Tibial artery (tissue), 4 donors: ENCODE measurements around the gene BTN2A1.
"Not testable (repeated sequence)": the region's sequence is repeated elsewhere in the genome, so short reads cannot be mapped to it uniquely, and the experiment has no call there.

Source experiments
- DNase-seq, 2 donors: peaks; one replicate each; pipeline ENCODE4 v3.0.0-alpha.2; 2019
- H3K27ac ChIP-seq, 2 donors: fragments of 200-600 bp; sonication (generic) in 1 of 2; 1 replicate in 1 of 2; 2 replicates in 1 of 2; pipeline ENCODE4 v1.5.1; 2018 to 2019; ENCODE audit warnings: mild to moderate bottlenecking in 1 of 2
- H3K27me3 ChIP-seq, 2 donors: fragments of 200-600 bp; sonication (generic) in 1 of 2; one replicate each; pipeline versions ENCODE4 v1.5.1 to v1.6.0; 2016 to 2019
- H3K36me3 ChIP-seq, 3 donors: fragments of 200-600 bp; sonication (generic) in 2 of 3; one replicate each; pipeline ENCODE4 v1.5.1; 2016 to 2019; ENCODE audit warnings: mild to moderate bottlenecking in 2 of 3
- H3K4me1 ChIP-seq, 4 donors: fragments of 200-600 bp; sonication (generic) in 2 of 4; 1 replicate in 3 of 4; 2 replicates in 1 of 4; pipeline ENCODE4 v1.5.1; 2016 to 2019
- H3K4me3 ChIP-seq, 2 donors: fragments of 200-600 bp; sonication (generic) in 1 of 2; 1 replicate in 1 of 2; 2 replicates in 1 of 2; pipeline ENCODE4 v1.5.1; 2018 to 2019; ENCODE audit warnings: mild to moderate bottlenecking in 2 of 2
- H3K9me3 ChIP-seq, 3 donors: fragments of 200-600 bp; sonication (generic) in 1 of 3; one replicate each; pipeline ENCODE4 v1.5.1; 2016 to 2019
- CTCF ChIP-seq, 2 experiments: fragments of 200-600 bp in 1 of 2; fragments of 450-650 bp in 1 of 2; IDR thresholded peaks; one replicate each; pipeline ENCODE4 v1.5.1; 2017 to 2019; ENCODE audit warnings: antibody characterized with exemption in 2 of 2, mild to moderate bottlenecking in 1 of 2, moderate library complexity in 1 of 2
- intact Hi-C: fragments of 100-400 bp; cut with DNase I; formaldehyde crosslinking; loops from one replicate; pipeline ENCODE4 v1.15.0; 2023; ENCODE audit warnings: low total_unique reads

The BTN2A1 gene

DNA sequence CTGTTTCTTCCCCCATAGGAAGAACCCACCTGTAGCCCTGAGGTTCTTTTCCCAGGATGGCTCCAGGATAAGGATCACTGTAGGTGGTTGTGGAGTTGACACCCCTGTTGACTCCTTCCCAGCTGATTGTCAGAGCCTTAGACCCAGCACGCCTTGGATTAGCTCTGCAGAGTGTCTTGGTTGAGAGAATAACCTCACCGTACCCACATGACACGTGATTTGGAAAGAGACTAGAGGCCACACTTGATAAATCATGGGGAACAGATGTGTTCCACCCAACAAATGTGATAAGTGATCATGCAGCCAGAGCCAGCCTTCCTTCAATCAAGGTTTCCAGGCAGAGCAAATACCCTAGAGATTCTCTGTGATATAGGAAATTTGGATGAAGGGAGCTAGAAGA, 43.5 kb upstream of the BTN2A1 start:
- no peak overlapping the region for H3K27ac ChIP-seq
- no peak overlapping the region for H3K4me3 ChIP-seq
- H3K27me3 ChIP-seq, result no peaks in the 10 kb centered on the region
- H3K36me3 ChIP-seq, result peaks cover 0 to 37% (median 12%) of the 10 kb centered on the region in 3 donors
- DNase-seq, result no peak
- intact Hi-C loops, result loop anchor here (10.0 kb wide), 1 partner anchor 101 kb away; no protein-coding TSS in a partner anchor
- H3K4me1 ChIP-seq, result no peaks in the 10 kb centered on the region
- no peak for TF ChIP-seq CTCF (IDR thresholded peaks at IDR 0.05)
- H3K9me3 ChIP-seq, result no peaks in the 10 kb centered on the region

DNA sequence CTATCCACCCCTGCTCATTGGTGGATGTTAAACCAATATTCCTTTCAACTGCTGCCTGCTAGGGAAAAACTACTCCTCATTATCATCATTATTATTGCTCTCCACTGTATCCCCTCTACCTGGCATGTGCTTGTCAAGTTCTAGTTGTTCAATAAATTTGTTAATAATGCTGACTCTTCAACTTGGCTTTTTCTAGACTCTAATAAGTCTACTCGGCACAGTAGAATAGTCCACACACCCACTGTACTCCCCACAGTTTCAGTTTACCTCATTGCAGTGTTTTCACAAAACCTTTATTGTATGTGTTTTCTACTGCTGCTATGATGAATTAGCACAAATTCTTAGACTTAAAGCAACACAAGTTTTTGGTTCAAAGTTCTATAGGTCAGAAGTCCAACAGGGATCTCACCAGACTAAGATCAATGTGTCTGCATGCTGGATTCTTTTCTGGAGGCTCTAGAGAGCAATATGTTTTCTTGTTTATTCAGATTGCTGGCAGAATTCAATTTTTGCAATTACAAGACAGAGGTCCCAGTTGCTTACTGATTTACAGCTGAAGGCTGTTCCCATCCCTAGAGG, 42.6 kb upstream of the BTN2A1 start:
- no peak for DNase-seq
- no peaks in the 10 kb centered on the region for H3K27me3 ChIP-seq
- intact Hi-C loops, result loop anchor here (10.0 kb wide), 1 partner anchor 100 kb away; no protein-coding TSS in a partner anchor
- no peak overlapping the region for H3K27ac ChIP-seq
- no peak overlapping the region for H3K4me3 ChIP-seq
- no peak for TF ChIP-seq CTCF (IDR thresholded peaks at IDR 0.05)
- peaks cover 0 to 3% (median 0%) of the 10 kb centered on the region in 4 donors for H3K4me1 ChIP-seq
- H3K36me3 ChIP-seq, result peaks cover 0 to 31% (median 7%) of the 10 kb centered on the region in 3 donors
- no peaks in the 10 kb centered on the region for H3K9me3 ChIP-seq

GRCh38 chr6:26415791-26416190, 42.0 kb upstream of the BTN2A1 start:
- H3K4me3 ChIP-seq, result no peak overlapping the region
- intact Hi-C loops, result loop anchor here (10.0 kb wide), 1 partner anchor 99 kb away; no protein-coding TSS in a partner anchor
- H3K9me3 ChIP-seq, result no peaks in the 10 kb centered on the region
- H3K36me3 ChIP-seq, result peaks cover 0 to 30% (median 5%) of the 10 kb centered on the region in 3 donors
- no peak overlapping the region for H3K27ac ChIP-seq
- TF ChIP-seq CTCF (IDR thresholded peaks at IDR 0.05), result no peak
- H3K4me1 ChIP-seq, result peaks cover 0 to 9% (median 3%) of the 10 kb centered on the region in 4 donors
- no peak for DNase-seq
- no peaks in the 10 kb centered on the region for H3K27me3 ChIP-seq

- no peak for DNase-seq
- intact Hi-C loops, result loop anchor here (10.0 kb wide), 1 partner anchor 99 kb away; no protein-coding TSS in a partner anchor
- TF ChIP-seq CTCF (IDR thresholded peaks at IDR 0.05), result no peak
- H3K4me1 ChIP-seq, result peaks cover 0 to 11% (median 4%) of the 10 kb centered on the region in 4 donors
- no peaks in the 10 kb centered on the region for H3K27me3 ChIP-seq
- H3K4me3 ChIP-seq, result no peak overlapping the region
- H3K36me3 ChIP-seq, result peaks cover 0 to 25% (median 1%) of the 10 kb centered on the region in 3 donors
- H3K9me3 ChIP-seq, result no peaks in the 10 kb centered on the region
- no peak overlapping the region for H3K27ac ChIP-seq
Observed at GRCh38 chr6:26416288-26416687, 41.5 kb upstream of the BTN2A1 start.

GRCh38 chr6:26418077-26418476, 39.7 kb upstream of the BTN2A1 start:
- not testable (repeated sequence) for H3K4me3 ChIP-seq, H3K9me3 ChIP-seq, H3K36me3 ChIP-seq, DNase-seq, H3K27me3 ChIP-seq, H3K27ac ChIP-seq
- peaks cover 0 to 21% (median 9%) of the 10 kb centered on the region in 4 donors for H3K4me1 ChIP-seq
- intact Hi-C loops, result loop anchor here (10.0 kb wide), 1 partner anchor 97 kb away; no protein-coding TSS in a partner anchor

DNA sequence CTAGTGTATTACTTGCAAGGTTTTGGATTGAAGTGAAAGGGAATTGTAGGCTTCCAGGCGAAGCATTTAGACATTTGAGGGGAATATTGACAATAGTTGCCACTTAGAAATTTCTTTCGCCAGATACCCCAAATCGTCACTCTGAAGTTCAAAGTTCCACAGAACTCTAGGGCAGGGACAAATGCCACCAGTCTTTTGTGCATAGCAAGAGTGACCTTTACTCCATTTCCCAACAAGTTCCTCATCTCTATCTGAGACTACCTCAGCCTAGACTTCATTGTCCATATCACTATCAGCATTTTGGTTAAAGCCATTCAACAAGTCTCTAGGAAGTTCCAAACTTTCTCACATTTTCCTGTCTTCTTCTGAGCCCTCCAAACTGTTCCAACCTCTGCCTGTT, 39.0 kb upstream of the BTN2A1 start:
- H3K9me3 ChIP-seq, H3K27me3 ChIP-seq, DNase-seq, H3K4me3 ChIP-seq, H3K36me3 ChIP-seq, H3K27ac ChIP-seq: not testable (repeated sequence)
- peaks cover 0 to 28% (median 10%) of the 10 kb centered on the region in 4 donors for H3K4me1 ChIP-seq
- intact Hi-C loops, result loop anchor here (10.0 kb wide), 1 partner anchor 96 kb away; no protein-coding TSS in a partner anchor
